HepG2 (cell line): ENCODE measurements around the gene ARHGEF4.

Experiments
- ZKSCAN1 ChIP-seq: fragments of 150-350 bp; IDR thresholded peaks from 2 replicates; pipeline ENCODE4 v1.6.1; 2014; ENCODE audit warnings: low read length
- ZNF12 ChIP-seq: sonication (generic); formaldehyde crosslinking; IDR thresholded peaks from 2 replicates; pipeline ENCODE4 v1.5.0; 2020; ENCODE audit warnings: missing genetic modification reagents
- ZNF224 ChIP-seq: sonication (generic); formaldehyde crosslinking; IDR thresholded peaks from 2 replicates; pipeline ENCODE4 v1.5.0; 2020; ENCODE audit warnings: mild to moderate bottlenecking, missing genetic modification reagents
- ZNF670 ChIP-seq: sonication (generic); formaldehyde crosslinking; IDR thresholded peaks from 2 replicates; pipeline ENCODE4 v1.8.0; 2022; ENCODE audit warnings: mild to moderate bottlenecking, missing genetic modification reagents, borderline replicate concordance

GRCh38 chr2:130977461-130978050, 140.8 kb downstream of the ARHGEF4 start:
- TF ChIP-seq ZNF224 (no peak), ZKSCAN1 (no peak), ZNF12 (CRISPR knock-in tag) (no peak), ZNF670 (CRISPR knock-in tag) (no peak)
